HG03039 (cell line): Measurements from ENCODE around the gene KRTAP10-3.
"Not testable (repeated sequence)": the region's sequence is repeated elsewhere in the genome, so short reads cannot be mapped to it uniquely, and the experiment has no call there.

ENCODE experiments used
- ATAC-seq: cut with Tn5 transposase; IDR thresholded peaks from one replicate; pipeline ENCODE4 v1.9.1; 2021; ENCODE audit warnings: mild to moderate bottlenecking, moderate library complexity; ENCODE audit not compliant: unreplicated experiment

Gene KRTAP10-3

GRCh38 chr21:44572959-44573583 lies 14.5 kb upstream of the KRTAP10-3 start:
- ATAC-seq = no peak

- no peak for ATAC-seq
Observed at GRCh38 chr21:44571844-44572782, 13.5 kb upstream of the KRTAP10-3 start.

- no peak for ATAC-seq
Observed at GRCh38 chr21:44571296-44571695, 12.7 kb upstream of the KRTAP10-3 start.

- ATAC-seq = no peak
Observed at GRCh38 chr21:44569861-44570517, 11.4 kb upstream of the KRTAP10-3 start.

- ATAC-seq = no peak
Observed at GRCh38 chr21:44568667-44569556, 10.3 kb upstream of the KRTAP10-3 start.

- no peak for ATAC-seq
Observed at GRCh38 chr21:44568261-44568660, 9.7 kb upstream of the KRTAP10-3 start.

- no peak for ATAC-seq
Observed at GRCh38 chr21:44567481-44568171, 9.0 kb upstream of the KRTAP10-3 start.

GRCh38 chr21:44566403-44566802 lies 7.8 kb upstream of the KRTAP10-3 start:
- ATAC-seq = no peak

- no peak for ATAC-seq
Observed at GRCh38 chr21:44564886-44565598, 6.4 kb upstream of the KRTAP10-3 start.

- ATAC-seq = no peak
Observed at GRCh38 chr21:44564099-44564498, 5.5 kb upstream of the KRTAP10-3 start.

GRCh38 chr21:44558329-44558675 lies 293 bp downstream of the KRTAP10-3 start:
- ATAC-seq = not testable (repeated sequence)

GRCh38 chr21:44557491-44558328 lies 885 bp downstream of the KRTAP10-3 start:
- no peak for ATAC-seq

- ATAC-seq = no peak
Observed at GRCh38 chr21:44556879-44557278, 1.7 kb downstream of the KRTAP10-3 start.

- no peak for ATAC-seq
Observed at GRCh38 chr21:44555200-44555875, 3.3 kb downstream of the KRTAP10-3 start.

- no peak for ATAC-seq
Observed at GRCh38 chr21:44552681-44553080, 5.9 kb downstream of the KRTAP10-3 start.

- ATAC-seq = no peak
Observed at GRCh38 chr21:44552136-44552535, 6.5 kb downstream of the KRTAP10-3 start.

- no peak for ATAC-seq
Observed at GRCh38 chr21:44551340-44551961, 7.1 kb downstream of the KRTAP10-3 start, which contains the start of gene KRTAP10-2. Gene KRTAP10-2, minus strand, starts transcription at chr21:44551505. Its CDS starts 47 bp downstream, at chr21:44551458.
